OCI-LY1 (cell line): Measurements from ENCODE around the gene PARD3.

Experiments
- EZH2 ChIP-seq: fragments of 200-600 bp; sonication (generic), shearing (Covaris generic); IDR thresholded peaks from 2 replicates; pipeline ENCODE4 v1.8.0; 2017; ENCODE audit warnings: borderline replicate concordance, mixed run types, mild to moderate bottlenecking, antibody characterized with exemption, low read length, moderate library complexity, mixed read lengths
- TF ChIP-seq, protein P1 (sequence below): fragments of 200-600 bp; sonication (generic), shearing (Covaris generic); IDR thresholded peaks from 2 replicates; pipeline ENCODE4 v1.5.1; 2017; ENCODE audit warnings: mild to moderate bottlenecking, antibody characterized with exemption, low read length, moderate library complexity, mixed read lengths

- TF ChIP-seq EZH2: no peak
- TF ChIP-seq, protein P1, sequence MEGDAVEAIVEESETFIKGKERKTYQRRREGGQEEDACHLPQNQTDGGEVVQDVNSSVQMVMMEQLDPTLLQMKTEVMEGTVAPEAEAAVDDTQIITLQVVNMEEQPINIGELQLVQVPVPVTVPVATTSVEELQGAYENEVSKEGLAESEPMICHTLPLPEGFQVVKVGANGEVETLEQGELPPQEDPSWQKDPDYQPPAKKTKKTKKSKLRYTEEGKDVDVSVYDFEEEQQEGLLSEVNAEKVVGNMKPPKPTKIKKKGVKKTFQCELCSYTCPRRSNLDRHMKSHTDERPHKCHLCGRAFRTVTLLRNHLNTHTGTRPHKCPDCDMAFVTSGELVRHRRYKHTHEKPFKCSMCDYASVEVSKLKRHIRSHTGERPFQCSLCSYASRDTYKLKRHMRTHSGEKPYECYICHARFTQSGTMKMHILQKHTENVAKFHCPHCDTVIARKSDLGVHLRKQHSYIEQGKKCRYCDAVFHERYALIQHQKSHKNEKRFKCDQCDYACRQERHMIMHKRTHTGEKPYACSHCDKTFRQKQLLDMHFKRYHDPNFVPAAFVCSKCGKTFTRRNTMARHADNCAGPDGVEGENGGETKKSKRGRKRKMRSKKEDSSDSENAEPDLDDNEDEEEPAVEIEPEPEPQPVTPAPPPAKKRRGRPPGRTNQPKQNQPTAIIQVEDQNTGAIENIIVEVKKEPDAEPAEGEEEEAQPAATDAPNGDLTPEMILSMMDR: no peak
Observed at GRCh38 chr10:34795334-34795733, 19.8 kb downstream of the PARD3 start.
